WTC11 (cell line): ENCODE measurements around the gene MYLK. TPM values are rescaled to one million over a fixed set of nuclear protein-coding genes. Genes with fewer than 3 reads are reported as not detected.

ENCODE experiments used
- ATAC-seq: fragments of 200-7000 bp; cut with Tn5 transposase; 2 replicates; pipeline ENCODE4 v1.10.0; 2021; ENCODE audit warnings: mild to moderate bottlenecking, moderate library complexity
- CTCF ChIA-PET: fragments of 300-600 bp; sonication (Branson Sonifier 250); formaldehyde crosslinking; loops from one replicate; lab custom pipeline; 2021; ENCODE audit warnings: antibody characterized with exemption; lab: Charles Lee
- POLR2A ChIA-PET: fragments of 350-600 bp; sonication (Branson Sonifier 250); formaldehyde crosslinking; loops from one replicate; lab custom pipeline; 2021; ENCODE audit warnings: antibody characterized with exemption; lab: Charles Lee
- DNase-seq: peaks from one replicate; pipeline ENCODE4 v3.0.0; 2021; ENCODE audit warnings: low spot score
- H3K27ac Mint-ChIP-seq: 2 replicates; pipeline ENCODE4 v1.8.0; 2021; ENCODE audit warnings: mixed read lengths
- H3K27me3 Mint-ChIP-seq: 2 replicates; pipeline ENCODE4 v1.8.0; 2021; ENCODE audit warnings: low read depth, mild to moderate bottlenecking, moderate library complexity, mixed read lengths
- H3K36me3 Mint-ChIP-seq: 2 replicates; pipeline ENCODE4 v1.8.0; 2021; ENCODE audit warnings: mixed read lengths
- H3K4me1 Mint-ChIP-seq: 2 replicates; pipeline ENCODE4 v1.8.0; 2022; ENCODE audit warnings: mixed read lengths
- H3K4me3 Mint-ChIP-seq: 2 replicates; pipeline ENCODE4 v1.8.0; 2021; ENCODE audit warnings: mild to moderate bottlenecking, moderate library complexity, mixed read lengths
- H3K9me3 Mint-ChIP-seq: 2 replicates; pipeline ENCODE4 v1.8.0; 2021; ENCODE audit warnings: mixed read lengths
- CTCF ChIP-seq: fragments of 200-600 bp; IDR thresholded peaks from 2 replicates; pipeline ENCODE4 v1.8.0; 2022; ENCODE audit warnings: antibody characterized with exemption
- ELF4 ChIP-seq: sonication (generic); formaldehyde crosslinking; IDR thresholded peaks from 2 replicates; pipeline ENCODE4 v1.8.1; 2022; ENCODE audit warnings: low read depth, mild to moderate bottlenecking, moderate library complexity, missing genetic modification reagents
- GABPB1 ChIP-seq: sonication (generic); formaldehyde crosslinking; IDR thresholded peaks from 2 replicates; pipeline ENCODE4 v1.8.1; 2023; ENCODE audit warnings: mild to moderate bottlenecking, missing genetic modification reagents
- MAX ChIP-seq: sonication (generic); formaldehyde crosslinking; IDR thresholded peaks from 2 replicates; pipeline ENCODE4 v1.8.0; 2022; ENCODE audit warnings: mild to moderate bottlenecking, missing genetic modification reagents
- PREB ChIP-seq: sonication (generic); formaldehyde crosslinking; IDR thresholded peaks from 2 replicates; pipeline ENCODE4 v1.8.1; 2022; ENCODE audit warnings: mild to moderate bottlenecking, missing genetic modification reagents, moderate library complexity, borderline replicate concordance
- ZNF396 ChIP-seq: fragments of 250-450 bp; sonication (Bioruptor Pico); IDR thresholded peaks from 2 replicates; pipeline ENCODE4 v1.8.0; 2021; ENCODE audit warnings: mild to moderate bottlenecking, moderate library complexity, borderline replicate concordance
- ZNF512 ChIP-seq: sonication (generic); formaldehyde crosslinking; IDR thresholded peaks from 2 replicates; pipeline ENCODE4 v1.8.1; 2022; ENCODE audit warnings: missing genetic modification reagents, borderline replicate concordance
- ZSCAN18 ChIP-seq: fragments of 250-450 bp; sonication (Bioruptor Pico); IDR thresholded peaks from 2 replicates; pipeline ENCODE4 v2.1.2; 2022; ENCODE audit warnings: mild to moderate bottlenecking, moderate library complexity
- total RNA-seq: library from RNA; stranded (reverse); gene quantifications from 3 replicates; pipeline ENCODE4 v1.2.3, GENCODE V29; 2021
- TF ChIP-seq, protein P1 (sequence below): sonication (generic); formaldehyde crosslinking; conservative IDR thresholded peaks from 2 replicates; pipeline ENCODE4 v1.8.1; 2023; ENCODE audit warnings: mild to moderate bottlenecking, low read depth, missing genetic modification reagents, moderate library complexity

MYLK gene
- total RNA-seq, 1 experiment from 2014 or later, result 10.4 TPM

DNA sequence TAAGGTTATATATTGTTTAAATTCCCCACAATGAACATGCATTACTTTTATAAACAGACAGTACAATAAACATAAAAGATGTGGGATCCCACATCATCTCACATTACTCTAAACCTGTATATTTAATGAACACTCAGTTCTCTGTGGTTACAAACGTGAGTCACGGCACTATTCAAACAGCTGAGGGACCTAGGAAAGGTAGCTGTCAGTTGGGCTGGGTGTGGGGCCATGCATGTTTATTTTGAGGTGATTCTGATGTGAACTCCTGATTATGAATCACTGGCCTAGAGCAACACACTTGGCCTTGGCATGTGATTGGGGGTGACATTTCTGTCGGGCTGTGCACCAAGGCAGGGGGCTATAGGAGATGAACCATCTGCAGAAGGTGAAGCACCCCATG lies 151.7 kb downstream of the MYLK start:
- no peak overlapping the region for H3K27ac Mint-ChIP-seq
- ChIA-PET POLR2A (no interaction called here), CTCF (interaction anchor here (3.4 kb wide), 1 partner anchor 9 kb away, joined by 16 read pairs; no protein-coding TSS in a partner anchor)
- no peaks in the 10 kb centered on the region for H3K9me3 Mint-ChIP-seq
- no peak overlapping the region for H3K4me3 Mint-ChIP-seq
- H3K27me3 Mint-ChIP-seq, result no peaks in the 10 kb centered on the region
- no peaks in the 10 kb centered on the region for H3K4me1 Mint-ChIP-seq
- ATAC-seq, result no peak
- H3K36me3 Mint-ChIP-seq, result no peaks in the 10 kb centered on the region
- TF ChIP-seq ZNF396 (CRISPR knock-in tag) (no peak), CTCF (no peak), ELF4 (CRISPR knock-in tag) (no peak), MAX (CRISPR knock-in tag) (no peak)
- TF ChIP-seq, protein P1, sequence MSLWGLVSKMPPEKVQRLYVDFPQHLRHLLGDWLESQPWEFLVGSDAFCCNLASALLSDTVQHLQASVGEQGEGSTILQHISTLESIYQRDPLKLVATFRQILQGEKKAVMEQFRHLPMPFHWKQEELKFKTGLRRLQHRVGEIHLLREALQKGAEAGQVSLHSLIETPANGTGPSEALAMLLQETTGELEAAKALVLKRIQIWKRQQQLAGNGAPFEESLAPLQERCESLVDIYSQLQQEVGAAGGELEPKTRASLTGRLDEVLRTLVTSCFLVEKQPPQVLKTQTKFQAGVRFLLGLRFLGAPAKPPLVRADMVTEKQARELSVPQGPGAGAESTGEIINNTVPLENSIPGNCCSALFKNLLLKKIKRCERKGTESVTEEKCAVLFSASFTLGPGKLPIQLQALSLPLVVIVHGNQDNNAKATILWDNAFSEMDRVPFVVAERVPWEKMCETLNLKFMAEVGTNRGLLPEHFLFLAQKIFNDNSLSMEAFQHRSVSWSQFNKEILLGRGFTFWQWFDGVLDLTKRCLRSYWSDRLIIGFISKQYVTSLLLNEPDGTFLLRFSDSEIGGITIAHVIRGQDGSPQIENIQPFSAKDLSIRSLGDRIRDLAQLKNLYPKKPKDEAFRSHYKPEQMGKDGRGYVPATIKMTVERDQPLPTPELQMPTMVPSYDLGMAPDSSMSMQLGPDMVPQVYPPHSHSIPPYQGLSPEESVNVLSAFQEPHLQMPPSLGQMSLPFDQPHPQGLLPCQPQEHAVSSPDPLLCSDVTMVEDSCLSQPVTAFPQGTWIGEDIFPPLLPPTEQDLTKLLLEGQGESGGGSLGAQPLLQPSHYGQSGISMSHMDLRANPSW (CRISPR knock-in tag), result no peak
- no peak for DNase-seq

DNA sequence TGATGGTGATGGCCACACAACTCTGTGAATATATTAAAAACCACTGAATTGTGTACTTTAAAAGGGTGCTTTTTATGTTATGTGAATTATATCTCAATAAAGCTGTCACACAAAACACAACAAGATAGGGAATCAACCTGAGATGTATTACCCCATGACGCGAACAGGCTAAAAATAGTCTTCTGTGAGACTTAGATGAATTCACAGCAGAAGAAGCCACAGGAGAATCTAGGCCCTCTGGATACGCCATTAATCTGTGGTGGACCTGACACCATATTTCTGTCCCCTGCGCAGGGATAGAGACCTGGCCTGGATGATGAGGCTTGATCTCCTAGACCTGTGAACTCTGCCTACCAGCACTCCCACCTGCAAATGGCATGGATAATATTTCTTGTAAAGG lies 153.3 kb downstream of the MYLK start:
- Mint-ChIP-seq H3K27me3 (no peaks in the 10 kb centered on the region), H3K36me3 (no peaks in the 10 kb centered on the region), H3K4me3 (no peak overlapping the region), H3K4me1 (no peaks in the 10 kb centered on the region), H3K9me3 (no peaks in the 10 kb centered on the region), H3K27ac (no peak overlapping the region)
- DNase-seq, result no peak
- ChIA-PET CTCF (no interaction called here), POLR2A (no interaction called here)
- ATAC-seq, result no peak
- TF ChIP-seq ZNF512 (CRISPR knock-in tag), result no peak
- TF ChIP-seq GABPB1 (CRISPR knock-in tag), result no peak
- no peak for TF ChIP-seq ZSCAN18
- TF ChIP-seq, protein P1 (CRISPR knock-in tag), result no peak
- no peak for TF ChIP-seq PREB (CRISPR knock-in tag)
